Measurements from ENCODE around the gene DENND4A. TPM values are rescaled to one million over a fixed set of nuclear protein-coding genes. Genes with fewer than 3 reads are reported as not detected.

DENND4A gene
- total and polyA plus RNA-seq, 4 donors: 7.0 to 52.8 (median 17.4) TPM

- no peak for ATAC-seq (ENCODE audit: insufficient read depth, low FRiP score)
- peak in 1 of 3 donors; percentile 36 for DNase-seq
- H3K4me3 ChIP-seq: no peak overlapping the region
- no peak for TF ChIP-seq CTCF (IDR thresholded peaks at IDR 0.05; ENCODE audit: control extremely low read depth, extremely low read depth)
- WGBS, 2 donors: 37 to 61% methylated on average over 4 of the region's 4 CpGs
- H3K9ac ChIP-seq (ENCODE audit: insufficient read depth in 1 of 2, low read length in 2 of 2): no peak overlapping the region
- H3K27ac ChIP-seq (ENCODE audit: low read depth in 1 of 2, low read length in 1 of 2): no peak overlapping the region
- no peaks in the 10 kb centered on the region for H3K9me3 ChIP-seq (ENCODE audit: control insufficient read depth in 4 of 4, insufficient read depth in 3 of 4, low read length in 3 of 4)
- peaks cover 3 to 18% (median 7%) of the 10 kb centered on the region in 5 donors for H3K4me1 ChIP-seq (ENCODE audit: control insufficient read depth in 5 of 5, insufficient read depth in 5 of 5, low read length in 5 of 5)
- no peaks in the 10 kb centered on the region for H3K27me3 ChIP-seq (ENCODE audit: control insufficient read depth in 3 of 3, insufficient read depth in 3 of 3, low read length in 2 of 3)
- no peaks in the 10 kb centered on the region for H3K36me3 ChIP-seq (ENCODE audit: control insufficient read depth in 4 of 4, insufficient read depth in 4 of 4, low read length in 4 of 4)
Measured at GRCh38 chr15:65835447-65835846, 43.4 kb upstream of the DENND4A start.

GRCh38 chr15:65834603-65835282 lies 42.6 kb upstream of the DENND4A start:
- no peak overlapping the region for H3K4me3 ChIP-seq
- no peaks in the 10 kb centered on the region for H3K9me3 ChIP-seq (ENCODE audit: control insufficient read depth in 4 of 4, insufficient read depth in 3 of 4, low read length in 3 of 4)
- peaks cover 3 to 18% (median 7%) of the 10 kb centered on the region in 5 donors for H3K4me1 ChIP-seq (ENCODE audit: control insufficient read depth in 5 of 5, insufficient read depth in 5 of 5, low read length in 5 of 5)
- H3K9ac ChIP-seq (ENCODE audit: insufficient read depth in 1 of 2, low read length in 2 of 2): no peak overlapping the region
- H3K27me3 ChIP-seq (ENCODE audit: control insufficient read depth in 3 of 3, insufficient read depth in 3 of 3, low read length in 2 of 3): no peaks in the 10 kb centered on the region
- H3K27ac ChIP-seq (ENCODE audit: low read depth in 1 of 2, low read length in 1 of 2): no peak overlapping the region
- ATAC-seq (ENCODE audit: insufficient read depth, low FRiP score) (no peak), DNase-seq (no peak)
- no peak for TF ChIP-seq CTCF (IDR thresholded peaks at IDR 0.05; ENCODE audit: control extremely low read depth, extremely low read depth)
- 94% methylated on average over 8 of the region's 8 CpGs for WGBS, 2 donors
- H3K36me3 ChIP-seq (ENCODE audit: control insufficient read depth in 4 of 4, insufficient read depth in 4 of 4, low read length in 4 of 4): no peaks in the 10 kb centered on the region

- Histone ChIP-seq H3K9me3 (ENCODE audit: control insufficient read depth in 4 of 4, insufficient read depth in 3 of 4, low read length in 3 of 4) (no peaks in the 10 kb centered on the region), H3K27ac (ENCODE audit: low read depth in 1 of 2, low read length in 1 of 2) (peak overlapping the region; percentile 71 to 87), H3K9ac (ENCODE audit: insufficient read depth in 1 of 2, low read length in 2 of 2) (peak overlapping the region in 1 of 2 donors; percentile 16), H3K27me3 (ENCODE audit: control insufficient read depth in 3 of 3, insufficient read depth in 3 of 3, low read length in 2 of 3) (no peaks in the 10 kb centered on the region), H3K4me1 (ENCODE audit: control insufficient read depth in 5 of 5, insufficient read depth in 5 of 5, low read length in 5 of 5) (peaks cover 5 to 18% (median 7%) of the 10 kb centered on the region in 5 donors), H3K4me3 (no peak overlapping the region), H3K36me3 (ENCODE audit: control insufficient read depth in 4 of 4, insufficient read depth in 4 of 4, low read length in 4 of 4) (no peaks in the 10 kb centered on the region)
- no peak for TF ChIP-seq CTCF (IDR thresholded peaks at IDR 0.05; ENCODE audit: control extremely low read depth, extremely low read depth)
- ATAC-seq (ENCODE audit: insufficient read depth, low FRiP score): no peak
- WGBS, 2 donors: 29 to 34% methylated on average over 4 of the region's 4 CpGs
- DNase-seq: no peak
Measured at GRCh38 chr15:65833501-65834205, 41.6 kb upstream of the DENND4A start.

Measured in lung (tissue), 12 donors.